Adrenal gland (tissue), 5 donors: ENCODE measurements around the gene ZC3H15.

Source experiments
- POLR2A ChIP-seq, 2 donors: fragments of 450-650 bp; IDR thresholded peaks; one replicate each; pipeline ENCODE4 v1.6.1; 2017; ENCODE audit warnings: antibody characterized with exemption in 2 of 2, mild to moderate bottlenecking in 2 of 2, moderate library complexity in 1 of 2
- TF ChIP-seq, protein P1 (sequence below), 6 experiments: fragments of 450-650 bp in 4 of 6; fragments of 200-600 bp in 2 of 6; sonication (generic) in 1 of 6; IDR thresholded peaks; 1 replicate in 5 of 6; 2 replicates in 1 of 6; pipeline versions ENCODE4 v1.5.1 to v1.8.0; 2016 to 2021; ENCODE audit warnings: antibody characterized with exemption in 6 of 6, mild to moderate bottlenecking in 2 of 6, moderate library complexity in 1 of 6
- donor health status: DM: no; HTN: no; CAD: no.

GRCh38 chr2:186480991-186481390 is 5.1 kb upstream of the ZC3H15 start:
- TF ChIP-seq, protein P1, sequence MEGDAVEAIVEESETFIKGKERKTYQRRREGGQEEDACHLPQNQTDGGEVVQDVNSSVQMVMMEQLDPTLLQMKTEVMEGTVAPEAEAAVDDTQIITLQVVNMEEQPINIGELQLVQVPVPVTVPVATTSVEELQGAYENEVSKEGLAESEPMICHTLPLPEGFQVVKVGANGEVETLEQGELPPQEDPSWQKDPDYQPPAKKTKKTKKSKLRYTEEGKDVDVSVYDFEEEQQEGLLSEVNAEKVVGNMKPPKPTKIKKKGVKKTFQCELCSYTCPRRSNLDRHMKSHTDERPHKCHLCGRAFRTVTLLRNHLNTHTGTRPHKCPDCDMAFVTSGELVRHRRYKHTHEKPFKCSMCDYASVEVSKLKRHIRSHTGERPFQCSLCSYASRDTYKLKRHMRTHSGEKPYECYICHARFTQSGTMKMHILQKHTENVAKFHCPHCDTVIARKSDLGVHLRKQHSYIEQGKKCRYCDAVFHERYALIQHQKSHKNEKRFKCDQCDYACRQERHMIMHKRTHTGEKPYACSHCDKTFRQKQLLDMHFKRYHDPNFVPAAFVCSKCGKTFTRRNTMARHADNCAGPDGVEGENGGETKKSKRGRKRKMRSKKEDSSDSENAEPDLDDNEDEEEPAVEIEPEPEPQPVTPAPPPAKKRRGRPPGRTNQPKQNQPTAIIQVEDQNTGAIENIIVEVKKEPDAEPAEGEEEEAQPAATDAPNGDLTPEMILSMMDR (IDR thresholded peaks at IDR 0.05), result no peak
- TF ChIP-seq POLR2A (IDR thresholded peaks at IDR 0.05), result no peak
